HK-2 (cell line): ENCODE data around the gene PMEL.
A peak's percentile ranks its signal among the peaks of the same experiment; 100 is the strongest.

Source experiments
- DNase-seq: peaks from one replicate; pipeline ENCODE4 v3.0.0-alpha.2; 2018; ENCODE audit not compliant: unreplicated experiment

The PMEL gene

GRCh38 chr12:55983232-55983842, 17.5 kb upstream of the PMEL start:
- no peak for DNase-seq

GRCh38 chr12:55982319-55982936, 16.6 kb upstream of the PMEL start:
- DNase-seq, result no peak

GRCh38 chr12:55981882-55982281, 16.0 kb upstream of the PMEL start:
- DNase-seq, result peak; percentile 22

GRCh38 chr12:55979069-55979468, 13.2 kb upstream of the PMEL start:
- DNase-seq, result no peak

- DNase-seq, result no peak
Measured at GRCh38 chr12:55978393-55978792, 12.6 kb upstream of the PMEL start.

- peak; percentile 65 for DNase-seq
Measured at GRCh38 chr12:55974308-55974730, 8.5 kb upstream of the PMEL start.

- peak; percentile 99 for DNase-seq
Measured at GRCh38 chr12:55973599-55974307, 7.9 kb upstream of the PMEL start, which contains the start of gene RAB5B. RAB5B (plus strand) TSS chr12:55974078; CDS start chr12:55986961, 12,883 bp downstream.

- DNase-seq, result no peak
Measured at GRCh38 chr12:55972911-55973598, 7.2 kb upstream of the PMEL start.

GRCh38 chr12:55972456-55972855, 6.6 kb upstream of the PMEL start:
- DNase-seq, result no peak

GRCh38 chr12:55972042-55972441, 6.2 kb upstream of the PMEL start:
- peak; percentile 36 for DNase-seq

GRCh38 chr12:55970775-55971174, 4.9 kb upstream of the PMEL start:
- DNase-seq, result no peak

GRCh38 chr12:55969356-55969755, 3.5 kb upstream of the PMEL start:
- DNase-seq, result no peak

GRCh38 chr12:55966408-55967281, 803 bp upstream of the PMEL start, which contains the start of gene CDK2:
CDK2 (plus strand) TSS chr12:55966830; CDS start chr12:55967009, 179 bp downstream.
- peak; percentile 85 for DNase-seq

- DNase-seq, result no peak
Measured at GRCh38 chr12:55965240-55965639, 602 bp downstream of the PMEL start.

- DNase-seq, result no peak
Measured at GRCh38 chr12:55963760-55964159, 2.1 kb downstream of the PMEL start.

- DNase-seq, result no peak
Measured at GRCh38 chr12:55957106-55957859, 8.6 kb downstream of the PMEL start.

GRCh38 chr12:55955800-55956508, 9.9 kb downstream of the PMEL start:
- DNase-seq, result peak; percentile 71

GRCh38 chr12:55955344-55955743, 10.5 kb downstream of the PMEL start:
- DNase-seq, result no peak

- DNase-seq, result no peak
Measured at GRCh38 chr12:55946553-55946952, 19.3 kb downstream of the PMEL start.

GRCh38 chr12:55942577-55943136, 23.2 kb downstream of the PMEL start:
- DNase-seq, result no peak
